Stimulated activated CD8-positive, alpha-beta memory T cell treated with anti-CD3 and anti-CD28 coated beads, Interleukin-15, amount 100 ng/mL, for 48 hours (primary cell): Measurements from ENCODE around the gene HACD1.

Source experiments
- DNase-seq, 2 donors: peaks; one replicate each; pipeline ENCODE4 v3.0.0-alpha.2; 2020; ENCODE audit warnings: low read depth in 2 of 2

HACD1 gene

GRCh38 chr10:17586821-17587234 lies 30.3 kb downstream of the HACD1 start:
- DNase-seq = no peak

GRCh38 chr10:17585016-17585415 lies 32.2 kb downstream of the HACD1 start:
- no peak for DNase-seq

- DNase-seq = no peak
Measured at GRCh38 chr10:17580885-17581284, 36.3 kb downstream of the HACD1 start.

GRCh38 chr10:17578603-17579002 lies 38.6 kb downstream of the HACD1 start:
- no peak for DNase-seq

GRCh38 chr10:17576768-17577167 lies 40.4 kb downstream of the HACD1 start:
- no peak for DNase-seq

- no peak for DNase-seq
Measured at GRCh38 chr10:17564911-17565310, 52.3 kb downstream of the HACD1 start.

GRCh38 chr10:17563452-17563851 lies 53.7 kb downstream of the HACD1 start:
- no peak for DNase-seq

- no peak for DNase-seq
Measured at GRCh38 chr10:17562614-17563013, 54.6 kb downstream of the HACD1 start.

GRCh38 chr10:17561111-17561510 lies 56.1 kb downstream of the HACD1 start:
- DNase-seq = no peak

- DNase-seq = no peak
Measured at GRCh38 chr10:17557459-17557858, 59.7 kb downstream of the HACD1 start.

GRCh38 chr10:17548770-17549169 lies 68.4 kb downstream of the HACD1 start:
- no peak for DNase-seq

- no peak for DNase-seq
Measured at GRCh38 chr10:17548162-17548561, 69.0 kb downstream of the HACD1 start.

GRCh38 chr10:17547060-17547459 lies 70.1 kb downstream of the HACD1 start:
- DNase-seq = no peak

- DNase-seq = no peak
Measured at GRCh38 chr10:17544465-17544864, 72.7 kb downstream of the HACD1 start.
